ENCODE data around the gene QKI.

Gene QKI

DNA sequence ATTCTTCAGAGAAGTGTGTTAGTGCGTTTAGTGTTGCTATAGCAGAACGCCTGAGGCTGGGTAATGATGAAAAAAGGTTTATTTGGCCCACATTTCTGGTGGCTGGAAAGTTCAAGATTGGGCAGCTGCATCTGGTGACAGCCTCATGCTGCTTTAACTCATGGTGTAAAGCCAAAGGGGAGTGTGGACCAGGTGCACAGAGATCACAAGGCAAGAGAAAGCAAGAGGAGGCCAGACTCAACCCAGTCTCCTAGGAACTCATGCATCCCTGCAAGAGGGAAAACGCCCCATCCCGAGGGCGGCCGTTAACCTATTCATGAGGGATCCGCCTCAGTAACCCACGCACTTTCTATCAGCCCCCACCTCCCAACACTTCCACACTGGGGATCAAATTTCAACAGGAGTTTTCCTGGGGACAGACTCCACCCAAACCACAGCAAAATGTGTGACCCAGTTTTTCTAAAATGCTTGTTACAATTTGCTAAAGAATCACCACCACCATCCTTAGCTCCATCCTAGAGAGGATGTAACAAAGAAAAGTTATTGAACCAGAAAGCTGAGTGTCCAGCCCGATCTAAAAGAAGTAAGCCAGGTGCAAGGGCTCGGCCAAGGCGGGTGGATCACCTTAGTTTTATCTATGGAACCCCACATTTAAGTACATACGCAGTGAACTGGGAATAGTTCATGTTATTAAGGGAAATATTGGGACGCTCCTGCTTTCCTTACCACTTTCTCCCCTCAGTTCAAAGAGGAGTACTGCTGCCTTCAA, 164.8 kb downstream of the QKI start:
- Histone ChIP-seq H3K9me3 (ENCODE audit: insufficient read depth, low read length, severe bottlenecking) (no peaks in the 10 kb centered on the region), H3K36me3 (ENCODE audit: insufficient read depth, low read length) (no peaks in the 10 kb centered on the region), H3K4me3 (ENCODE audit: low read depth in 1 of 2, low read length in 2 of 2) (no peak overlapping the region), H2AFZ (ENCODE audit: low read depth, low read length) (no peak overlapping the region), H3K79me2 (ENCODE audit: insufficient read depth, low read length) (no peaks in the 10 kb centered on the region), H3K9ac (ENCODE audit: low read depth, low read length) (no peak overlapping the region), H3K27ac (ENCODE audit: low read length) (no peak overlapping the region), H3K4me2 (ENCODE audit: insufficient read depth, low read length) (no peak overlapping the region), H3K4me1 (ENCODE audit: insufficient read depth, low read length) (no peaks in the 10 kb centered on the region), H3K27me3 (ENCODE audit: insufficient read depth, low read length, poor library complexity) (no peaks in the 10 kb centered on the region), H4K20me1 (ENCODE audit: insufficient read depth, low read length) (no peaks in the 10 kb centered on the region)
- no peak for ATAC-seq (ENCODE audit: insufficient read depth, low read depth)
- DNase-seq = no peak
- no peak for TF ChIP-seq EZH2 (IDR thresholded peaks at IDR 0.05; ENCODE audit: borderline replicate concordance, low read depth, low read length, severe bottlenecking)
- TF ChIP-seq, protein P1, sequence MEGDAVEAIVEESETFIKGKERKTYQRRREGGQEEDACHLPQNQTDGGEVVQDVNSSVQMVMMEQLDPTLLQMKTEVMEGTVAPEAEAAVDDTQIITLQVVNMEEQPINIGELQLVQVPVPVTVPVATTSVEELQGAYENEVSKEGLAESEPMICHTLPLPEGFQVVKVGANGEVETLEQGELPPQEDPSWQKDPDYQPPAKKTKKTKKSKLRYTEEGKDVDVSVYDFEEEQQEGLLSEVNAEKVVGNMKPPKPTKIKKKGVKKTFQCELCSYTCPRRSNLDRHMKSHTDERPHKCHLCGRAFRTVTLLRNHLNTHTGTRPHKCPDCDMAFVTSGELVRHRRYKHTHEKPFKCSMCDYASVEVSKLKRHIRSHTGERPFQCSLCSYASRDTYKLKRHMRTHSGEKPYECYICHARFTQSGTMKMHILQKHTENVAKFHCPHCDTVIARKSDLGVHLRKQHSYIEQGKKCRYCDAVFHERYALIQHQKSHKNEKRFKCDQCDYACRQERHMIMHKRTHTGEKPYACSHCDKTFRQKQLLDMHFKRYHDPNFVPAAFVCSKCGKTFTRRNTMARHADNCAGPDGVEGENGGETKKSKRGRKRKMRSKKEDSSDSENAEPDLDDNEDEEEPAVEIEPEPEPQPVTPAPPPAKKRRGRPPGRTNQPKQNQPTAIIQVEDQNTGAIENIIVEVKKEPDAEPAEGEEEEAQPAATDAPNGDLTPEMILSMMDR (IDR thresholded peaks at IDR 0.05; ENCODE audit: borderline replicate concordance, extremely low read depth, low read length, poor library complexity, severe bottlenecking) = no peak

DNA sequence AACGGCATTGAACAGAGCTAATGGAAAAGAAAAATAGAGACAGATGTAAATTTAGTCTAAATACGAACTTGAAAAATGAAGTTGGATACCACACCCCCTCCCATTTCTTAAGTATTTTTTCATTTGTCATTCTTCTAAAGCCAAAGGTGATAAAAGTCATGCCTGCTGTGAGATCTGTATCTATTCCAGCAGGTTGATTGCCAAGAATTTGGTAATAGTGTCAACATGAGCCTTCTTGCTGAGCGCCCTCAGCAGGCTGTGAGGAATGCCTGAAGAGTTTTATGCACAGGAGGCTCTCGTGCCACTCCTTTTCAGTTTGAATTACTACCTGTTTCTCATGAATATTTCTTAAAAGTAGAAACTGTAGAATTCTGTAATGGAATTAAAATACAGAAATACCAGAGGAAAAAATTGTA, 165.4 kb downstream of the QKI start:
- Histone ChIP-seq H3K36me3 (ENCODE audit: insufficient read depth, low read length) (no peaks in the 10 kb centered on the region), H3K4me3 (ENCODE audit: low read depth in 1 of 2, low read length in 2 of 2) (no peak overlapping the region), H3K9ac (ENCODE audit: low read depth, low read length) (no peak overlapping the region), H3K9me3 (ENCODE audit: insufficient read depth, low read length, severe bottlenecking) (no peaks in the 10 kb centered on the region), H3K27me3 (ENCODE audit: insufficient read depth, low read length, poor library complexity) (no peaks in the 10 kb centered on the region), H4K20me1 (ENCODE audit: insufficient read depth, low read length) (no peaks in the 10 kb centered on the region), H2AFZ (ENCODE audit: low read depth, low read length) (no peak overlapping the region), H3K4me2 (ENCODE audit: insufficient read depth, low read length) (no peak overlapping the region), H3K4me1 (ENCODE audit: insufficient read depth, low read length) (no peaks in the 10 kb centered on the region), H3K79me2 (ENCODE audit: insufficient read depth, low read length) (no peaks in the 10 kb centered on the region), H3K27ac (ENCODE audit: low read length) (no peak overlapping the region)
- DNase-seq = no peak
- no peak for ATAC-seq (ENCODE audit: insufficient read depth, low read depth)
- TF ChIP-seq EZH2 (IDR thresholded peaks at IDR 0.05; ENCODE audit: borderline replicate concordance, low read depth, low read length, severe bottlenecking) = no peak
- TF ChIP-seq, protein P1 (IDR thresholded peaks at IDR 0.05; ENCODE audit: borderline replicate concordance, extremely low read depth, low read length, poor library complexity, severe bottlenecking) = no peak

DNA sequence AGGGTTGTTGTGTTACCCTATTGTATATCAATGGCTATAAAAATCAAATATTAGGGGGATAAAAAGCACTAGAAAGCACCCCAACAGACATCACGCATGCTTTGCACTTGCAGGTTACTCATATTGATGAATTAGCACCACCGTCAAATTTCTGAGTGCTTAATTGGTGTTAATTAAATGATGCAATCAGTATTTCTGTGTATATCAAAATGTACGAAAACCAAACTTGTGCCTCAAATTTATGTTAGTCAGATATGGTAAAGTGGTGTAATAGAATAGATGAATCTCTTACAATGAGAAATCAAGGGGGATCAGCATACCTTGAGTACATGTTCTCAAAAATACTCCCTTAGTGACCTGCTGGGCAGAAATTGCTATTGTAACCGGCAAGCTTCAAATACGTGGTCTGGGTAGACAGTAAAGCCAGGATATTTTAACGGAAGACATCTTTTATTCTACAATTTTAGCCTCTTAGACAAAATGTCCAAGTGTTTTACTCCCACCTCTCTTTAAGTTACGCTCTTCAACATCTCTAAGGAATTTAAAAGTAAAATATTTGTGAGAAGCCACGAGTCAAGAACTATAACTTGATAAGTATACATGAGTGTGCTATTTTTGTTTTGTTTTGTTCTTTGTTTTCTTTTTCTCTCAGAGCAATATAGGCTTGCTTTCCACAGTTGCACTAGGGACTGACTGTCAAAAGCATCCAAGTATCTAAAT, 166.0 kb downstream of the QKI start:
- H2AFZ ChIP-seq (ENCODE audit: low read depth, low read length) = no peak overlapping the region
- no peaks in the 10 kb centered on the region for H3K36me3 ChIP-seq (ENCODE audit: insufficient read depth, low read length)
- no peak overlapping the region for H3K4me3 ChIP-seq (ENCODE audit: low read depth in 1 of 2, low read length in 2 of 2)
- H3K9ac ChIP-seq (ENCODE audit: low read depth, low read length) = no peak overlapping the region
- no peak overlapping the region for H3K27ac ChIP-seq (ENCODE audit: low read length)
- DNase-seq (no peak), ATAC-seq (ENCODE audit: insufficient read depth, low read depth) (no peak)
- H4K20me1 ChIP-seq (ENCODE audit: insufficient read depth, low read length) = no peaks in the 10 kb centered on the region
- no peaks in the 10 kb centered on the region for H3K27me3 ChIP-seq (ENCODE audit: insufficient read depth, low read length, poor library complexity)
- H3K4me1 ChIP-seq (ENCODE audit: insufficient read depth, low read length) = no peaks in the 10 kb centered on the region
- no peak overlapping the region for H3K4me2 ChIP-seq (ENCODE audit: insufficient read depth, low read length)
- no peaks in the 10 kb centered on the region for H3K79me2 ChIP-seq (ENCODE audit: insufficient read depth, low read length)
- TF ChIP-seq EZH2 (IDR thresholded peaks at IDR 0.05; ENCODE audit: borderline replicate concordance, low read depth, low read length, severe bottlenecking) = no peak
- TF ChIP-seq, protein P1 (IDR thresholded peaks at IDR 0.05; ENCODE audit: borderline replicate concordance, extremely low read depth, low read length, poor library complexity, severe bottlenecking) = no peak
- H3K9me3 ChIP-seq (ENCODE audit: insufficient read depth, low read length, severe bottlenecking) = no peaks in the 10 kb centered on the region

Measured in DND-41 (cell line).